Activated CD8-positive, alpha-beta memory T cell treated with anti-CD3 and anti-CD28 coated beads for 4 hours (primary cell): ENCODE data around the gene PYURF.

Source experiments
- DNase-seq, 2 donors: peaks; one replicate each; pipeline ENCODE4 v3.0.0-alpha.2; 2020; ENCODE audit warnings: low read depth in 2 of 2

The PYURF gene

GRCh38 chr4:88511236-88511635 is 12.3 kb downstream of the PYURF start:
- DNase-seq: no peak

GRCh38 chr4:88503344-88503743 is 20.2 kb downstream of the PYURF start:
- no peak for DNase-seq

DNA sequence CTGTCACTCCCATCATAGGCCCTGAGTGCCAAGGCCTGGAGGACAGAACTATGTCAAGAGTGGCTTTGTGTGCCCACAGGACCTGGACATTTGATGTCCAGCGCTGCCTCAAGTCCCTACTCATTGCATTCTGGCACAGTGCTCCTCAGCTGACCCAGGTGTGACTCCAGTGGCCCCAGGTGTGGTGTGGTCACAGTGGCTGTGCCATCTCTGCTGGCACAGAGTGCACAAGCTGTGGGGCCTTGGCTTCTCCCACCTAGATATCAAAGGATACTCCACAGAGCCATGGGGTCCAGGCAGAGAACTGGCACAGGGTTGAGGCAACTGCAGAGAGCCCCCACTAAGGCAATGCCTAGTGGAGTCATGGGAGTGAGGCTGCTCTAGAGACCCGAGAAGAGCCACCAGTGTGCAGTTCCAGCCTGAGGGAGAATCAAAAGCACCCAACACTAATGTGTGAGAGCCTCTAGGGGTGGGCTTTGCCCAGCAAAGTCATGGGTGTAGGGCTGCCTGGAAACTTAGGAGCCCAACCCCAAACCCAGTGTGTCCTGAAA is 25.6 kb downstream of the PYURF start:
- no peak for DNase-seq

- no peak for DNase-seq
Measured at GRCh38 chr4:88489100-88489761, 34.3 kb downstream of the PYURF start.

GRCh38 chr4:88481537-88481936 is 42.0 kb downstream of the PYURF start:
- no peak for DNase-seq

GRCh38 chr4:88478247-88478646 is 45.3 kb downstream of the PYURF start:
- DNase-seq: no peak

DNA sequence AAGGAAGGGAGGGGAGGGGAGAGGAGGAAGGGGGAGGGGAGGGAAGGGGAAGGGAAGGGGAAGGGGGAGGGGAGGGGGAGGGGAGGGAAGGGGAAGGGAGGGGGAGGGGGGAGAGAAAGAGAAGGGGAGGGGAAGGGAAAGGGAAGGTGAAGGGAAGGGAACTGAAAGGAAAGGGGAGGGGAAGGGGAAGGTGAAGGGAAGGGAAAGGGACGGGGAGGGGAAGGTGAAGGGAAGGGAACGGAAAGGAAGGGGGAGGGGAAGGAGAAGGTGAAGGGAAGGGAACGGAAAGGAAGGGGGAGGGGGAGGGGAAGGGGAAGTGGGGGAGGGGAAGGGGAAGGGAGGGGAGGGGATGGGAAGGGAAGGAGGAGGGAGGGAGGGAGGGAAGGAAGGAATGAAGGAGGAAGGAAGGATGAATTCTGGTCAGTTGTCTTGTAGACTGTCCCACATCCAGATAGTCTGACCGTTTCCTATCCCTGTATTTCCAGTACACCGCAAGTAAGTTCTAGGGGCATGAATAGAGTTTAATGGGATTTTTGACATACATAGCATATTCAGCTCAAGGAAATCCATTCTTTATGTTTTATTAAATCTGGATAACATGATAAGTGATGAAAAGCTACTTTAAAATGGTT is 46.2 kb downstream of the PYURF start:
- no peak for DNase-seq
